COLO668 (cell line): ENCODE measurements around the gene RBFOX2.
"Not testable (repeated sequence)": the region's sequence is repeated elsewhere in the genome, so short reads cannot be mapped to it uniquely, and the experiment has no call there.

Experiments used
- DNase-seq: peaks from one replicate; lab custom pipeline; 2025; ENCODE audit not compliant: unreplicated experiment; lab: John Stamatoyannopoulos, UW

RBFOX2 gene

GRCh38 chr22:36028646-36029405 is at the start of gene RBFOX2:
TSS of gene RBFOX2 (minus strand) at chr22:36028824. CDS start at chr22:36028425, 399 bp downstream.
- DNase-seq = peak; percentile 95

- no peak for DNase-seq
These were observed 48.6 kb upstream of the RBFOX2 start for GRCh38 chr22:36077271-36077670.

GRCh38 chr22:36075724-36076123 is 47.1 kb upstream of the RBFOX2 start:
- no peak for DNase-seq

GRCh38 chr22:36075230-36075629 is 46.6 kb upstream of the RBFOX2 start:
- DNase-seq = no peak

GRCh38 chr22:36073476-36073875 is 44.9 kb upstream of the RBFOX2 start:
- no peak for DNase-seq

- DNase-seq = not testable (repeated sequence)
These were observed 42.0 kb upstream of the RBFOX2 start for GRCh38 chr22:36070645-36071044.

- no peak for DNase-seq
These were observed 40.7 kb upstream of the RBFOX2 start for GRCh38 chr22:36069368-36069767.

- DNase-seq = no peak
These were observed 40.2 kb upstream of the RBFOX2 start for GRCh38 chr22:36068776-36069344.

- DNase-seq = no peak
These were observed 38.6 kb upstream of the RBFOX2 start for GRCh38 chr22:36067235-36067558.

GRCh38 chr22:36065775-36066544 is 37.3 kb upstream of the RBFOX2 start:
- peak; percentile 74 for DNase-seq

GRCh38 chr22:36065462-36065774 is 36.8 kb upstream of the RBFOX2 start:
- no peak for DNase-seq

GRCh38 chr22:36064358-36064757 is 35.7 kb upstream of the RBFOX2 start:
- DNase-seq = no peak

GRCh38 chr22:36056980-36057379 is 28.4 kb upstream of the RBFOX2 start:
- DNase-seq = no peak

- DNase-seq = no peak
These were observed 27.0 kb upstream of the RBFOX2 start for GRCh38 chr22:36055376-36056295.

- not testable (repeated sequence) for DNase-seq
These were observed 25.8 kb upstream of the RBFOX2 start for GRCh38 chr22:36054446-36054845.

GRCh38 chr22:36053242-36054147 is 24.9 kb upstream of the RBFOX2 start:
- no peak for DNase-seq

GRCh38 chr22:36052505-36052941 is 23.9 kb upstream of the RBFOX2 start:
- DNase-seq = no peak

GRCh38 chr22:36049678-36049997 is 21.0 kb upstream of the RBFOX2 start:
- DNase-seq = no peak

GRCh38 chr22:36048911-36049677 is 20.5 kb upstream of the RBFOX2 start:
- no peak for DNase-seq

GRCh38 chr22:36044517-36044916 is 15.9 kb upstream of the RBFOX2 start:
- DNase-seq = not testable (repeated sequence)
